ENCODE measurements around the gene BUB1.
"Not testable (repeated sequence)": the region's sequence is repeated elsewhere in the genome, so short reads cannot be mapped to it uniquely, and the experiment has no call there.

BUB1 gene

DNA sequence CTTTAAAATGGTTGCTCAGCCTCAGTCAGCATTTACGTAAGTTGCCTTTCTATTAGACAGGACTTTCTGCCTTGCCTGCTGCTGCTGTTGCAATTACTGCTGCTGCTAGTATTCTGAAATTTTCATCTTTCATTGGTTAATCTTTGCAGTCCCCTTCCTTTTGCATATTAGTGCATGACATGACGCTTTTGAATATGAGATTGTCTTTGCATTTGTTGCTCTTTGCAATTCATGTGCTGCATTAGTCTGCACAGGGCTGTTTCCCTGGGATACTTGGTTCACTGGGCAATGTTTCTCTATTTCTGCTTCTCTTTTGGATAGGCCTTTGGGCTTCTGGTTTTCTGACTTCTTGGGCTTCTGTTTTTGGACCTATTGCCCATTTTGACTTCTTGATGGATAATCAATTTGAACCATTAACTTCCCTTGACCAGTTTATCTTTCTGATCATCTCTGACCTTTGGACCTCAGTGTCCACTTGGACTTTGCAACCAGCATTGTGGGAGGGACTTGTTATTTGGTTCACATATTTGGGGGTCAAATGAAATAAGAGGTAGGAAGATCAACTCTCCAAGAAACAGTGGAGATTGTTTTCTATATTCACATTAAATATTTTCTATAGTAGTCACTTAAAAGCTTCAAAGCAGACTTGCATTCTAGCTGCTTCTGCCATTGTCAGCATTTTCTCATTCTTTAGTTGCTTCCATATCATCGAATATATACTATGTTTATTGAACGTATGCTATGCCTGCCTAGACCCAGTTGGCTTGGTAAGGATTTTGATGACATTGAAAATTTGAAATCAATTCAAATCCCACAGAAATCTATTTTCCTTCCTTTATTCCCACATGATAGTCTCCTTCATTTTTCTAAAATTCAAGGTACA is 12.5 kb upstream of the BUB1 start:
- DNase-seq = no peak

- no peak for DNase-seq
Observed at GRCh38 chr2:110688594-110689091, 10.8 kb upstream of the BUB1 start.

DNA sequence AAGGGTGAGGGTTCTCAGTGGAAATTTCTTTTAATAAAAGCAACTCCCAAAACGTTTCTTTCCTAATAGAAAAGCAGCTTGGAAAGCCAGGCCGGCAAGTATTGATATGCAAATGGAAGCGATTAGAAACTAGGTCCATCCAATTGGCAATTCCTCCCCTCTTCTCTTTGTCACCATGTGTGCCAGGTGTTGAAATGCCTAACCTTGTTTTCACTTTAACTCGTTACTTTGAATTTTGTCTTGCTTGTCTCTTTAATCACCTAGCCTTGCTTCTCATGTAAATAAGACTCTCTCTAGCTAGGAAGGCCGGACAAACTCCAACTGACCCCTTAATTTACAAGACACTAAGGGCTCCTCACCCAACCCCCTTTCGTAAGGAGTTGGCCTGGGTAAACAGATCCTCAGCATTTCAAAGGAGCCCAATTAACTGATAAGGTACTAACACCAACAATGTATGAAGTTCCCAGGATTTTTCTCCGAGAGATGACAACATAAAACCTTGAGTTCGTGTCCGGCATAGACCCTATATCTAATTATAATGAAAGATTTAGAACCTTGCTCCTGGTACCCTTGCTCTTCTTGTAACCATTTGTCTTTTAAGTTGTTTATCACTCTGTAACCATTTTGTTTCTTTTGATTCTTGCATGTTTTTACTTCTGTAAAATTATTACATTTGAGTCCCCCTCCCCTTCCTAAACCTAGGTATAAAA is 10.1 kb upstream of the BUB1 start:
- DNase-seq = not testable (repeated sequence)

- DNase-seq = no peak
Observed at GRCh38 chr2:110682872-110683271, 5.0 kb upstream of the BUB1 start.

DNA sequence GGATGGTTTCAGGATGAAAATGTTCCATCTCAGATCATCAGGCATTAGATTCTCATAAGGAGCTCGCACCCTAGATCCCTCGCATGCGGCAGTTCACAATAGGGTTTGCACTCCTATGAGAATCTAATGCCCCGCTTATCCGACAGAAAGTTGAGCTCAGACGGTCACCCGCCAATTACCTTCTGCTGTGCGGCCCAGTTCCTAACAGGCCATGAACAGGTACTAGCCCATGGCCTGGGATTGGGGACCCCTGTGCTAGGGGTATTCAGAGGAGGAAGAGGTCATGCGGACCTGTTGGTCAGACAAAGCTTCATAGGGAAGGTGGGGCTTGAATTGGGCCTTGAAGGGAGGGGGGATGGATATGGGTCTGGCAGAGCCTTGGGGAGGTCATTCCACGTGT is 4.4 kb upstream of the BUB1 start:
- no peak for DNase-seq

- DNase-seq = no peak
Observed at GRCh38 chr2:110680709-110681108, 2.8 kb upstream of the BUB1 start.

- DNase-seq = no peak
Observed at GRCh38 chr2:110679865-110680264, 2.0 kb upstream of the BUB1 start.

- no peak for DNase-seq
Observed at GRCh38 chr2:110679337-110679707, 1.5 kb upstream of the BUB1 start.

DNA sequence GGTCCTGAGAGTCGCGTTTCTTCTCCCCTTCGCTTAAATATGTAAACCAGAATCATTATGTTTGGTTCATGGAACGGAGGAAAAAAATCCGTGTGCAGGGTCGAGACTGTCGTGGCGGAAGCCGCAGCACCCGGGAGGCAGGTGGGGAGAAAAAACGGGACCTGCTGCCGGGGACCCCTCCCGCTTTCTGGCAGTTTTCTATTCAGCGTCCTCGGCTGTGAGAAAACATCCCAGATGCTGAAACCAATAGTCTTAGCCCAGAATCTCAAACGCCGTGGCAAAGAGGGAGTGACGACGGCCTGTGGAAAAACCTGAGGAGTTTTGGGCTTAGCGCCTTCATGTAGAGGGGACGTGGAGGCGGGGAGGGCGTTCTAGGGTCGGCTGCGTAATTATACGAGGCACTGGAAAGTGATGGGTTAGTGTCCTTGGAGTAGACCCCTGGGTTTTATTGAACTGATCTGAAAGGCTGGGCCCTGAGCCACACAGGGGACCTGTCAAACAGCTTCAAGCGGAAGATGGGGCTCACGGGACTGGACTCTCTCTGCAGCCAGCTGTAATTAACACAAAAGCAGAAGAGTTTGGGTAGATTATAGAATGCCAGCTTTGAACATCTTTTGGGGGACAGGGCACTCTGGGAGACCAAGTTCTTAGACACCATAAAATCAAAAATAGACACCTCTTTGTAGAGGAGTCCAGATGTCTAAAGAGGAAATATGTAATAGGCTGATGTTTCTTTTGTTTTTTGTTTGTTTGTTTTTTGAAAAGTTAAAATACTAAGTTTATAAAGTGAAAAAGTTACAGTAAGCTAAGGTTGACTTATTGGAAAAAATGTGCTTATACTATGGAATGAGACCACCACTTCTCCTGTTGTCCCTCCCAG is 834 bp upstream of the BUB1 start:
- no peak for DNase-seq

GRCh38 chr2:110677080-110677479 is 783 bp downstream of the BUB1 start:
- DNase-seq = no peak

DNA sequence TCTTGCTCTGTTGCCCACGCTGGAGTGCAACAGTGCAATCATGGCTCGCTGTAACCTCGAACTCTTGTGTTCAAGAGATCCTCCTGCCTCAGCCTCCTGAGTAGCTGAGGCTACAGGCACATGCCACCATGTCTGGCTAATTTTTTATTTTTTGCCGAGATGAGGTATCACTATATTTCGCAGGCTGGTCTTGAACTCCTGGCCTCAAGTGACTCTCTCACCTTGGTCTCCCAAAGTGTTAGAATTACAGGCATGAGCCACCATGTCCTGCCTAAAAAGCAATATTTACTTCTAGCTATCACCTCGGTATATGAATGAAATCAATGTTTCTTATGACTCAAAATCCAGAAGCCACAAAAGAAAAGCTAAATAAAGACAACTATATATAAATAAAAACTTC is 2.2 kb downstream of the BUB1 start:
- DNase-seq = no peak

DNA sequence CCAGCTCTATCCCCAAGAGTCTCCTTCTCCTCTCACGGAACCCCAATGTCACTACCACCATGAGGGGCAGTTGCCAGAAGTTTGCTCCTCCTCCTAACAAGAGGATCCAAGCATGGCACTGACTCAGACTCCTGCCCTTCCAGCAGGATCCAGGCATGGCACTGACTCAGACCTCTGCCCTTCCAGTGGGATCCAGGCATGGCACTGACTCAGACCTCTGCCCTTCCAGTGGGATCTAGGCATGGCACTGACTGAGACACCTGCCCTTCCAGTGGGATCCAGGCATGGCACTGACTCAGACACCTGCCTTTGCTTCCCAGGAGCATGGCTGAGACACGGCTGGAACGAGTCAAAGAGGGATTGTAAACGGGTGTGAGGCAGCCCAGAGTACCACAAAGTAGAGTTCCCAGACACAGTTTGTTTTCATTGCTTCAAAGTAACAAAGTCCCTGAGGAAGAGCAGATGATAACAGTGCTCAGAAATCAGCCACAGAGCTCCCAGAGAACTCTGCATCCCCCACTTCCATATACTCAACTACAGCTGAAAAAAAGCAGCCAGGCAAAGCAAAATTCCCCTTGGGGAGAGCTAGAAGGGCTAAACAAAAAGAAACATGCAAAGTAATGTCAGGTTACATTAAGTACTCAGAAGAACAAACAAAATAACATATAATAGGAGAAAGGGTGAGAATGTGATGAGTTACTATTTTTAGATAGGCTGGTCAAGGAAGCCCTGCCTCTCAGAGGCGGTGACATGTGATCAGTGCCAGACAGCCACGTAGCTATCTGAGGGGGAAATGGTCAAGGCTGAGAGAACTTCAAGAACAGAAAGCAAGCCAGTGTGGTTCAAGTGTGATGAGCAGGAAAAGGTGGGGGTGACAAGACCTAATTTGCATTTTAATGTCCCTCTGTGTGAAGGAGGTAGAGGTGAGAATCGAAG is 3.0 kb downstream of the BUB1 start:
- DNase-seq = no peak

GRCh38 chr2:110673201-110673600 is 4.7 kb downstream of the BUB1 start:
- no peak for DNase-seq

GRCh38 chr2:110670826-110671225 is 7.0 kb downstream of the BUB1 start:
- no peak for DNase-seq

- DNase-seq = no peak
Observed at GRCh38 chr2:110669079-110669478, 8.8 kb downstream of the BUB1 start.

- no peak for DNase-seq
Observed at GRCh38 chr2:110667071-110667470, 10.8 kb downstream of the BUB1 start.

DNA sequence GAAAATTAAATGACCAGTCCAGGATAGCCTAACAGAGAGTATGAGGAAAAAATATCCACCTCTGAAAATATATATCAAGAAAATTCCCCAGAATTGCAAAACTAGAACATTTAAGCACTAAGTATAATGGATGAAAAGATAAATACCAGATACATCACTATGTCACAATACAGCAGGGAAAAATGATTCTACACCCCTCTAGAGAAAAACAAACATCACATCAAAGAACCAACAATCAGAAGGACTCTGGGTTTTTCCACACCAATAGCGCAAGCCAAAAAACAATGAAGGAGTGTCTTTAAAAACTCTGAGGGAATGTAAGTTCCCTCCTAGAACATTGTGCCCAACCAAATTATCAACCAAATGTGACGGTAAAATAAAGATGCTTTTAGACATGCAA is 13.7 kb downstream of the BUB1 start:
- no peak for DNase-seq

GRCh38 chr2:110662560-110662959 is 15.3 kb downstream of the BUB1 start:
- no peak for DNase-seq

DNA sequence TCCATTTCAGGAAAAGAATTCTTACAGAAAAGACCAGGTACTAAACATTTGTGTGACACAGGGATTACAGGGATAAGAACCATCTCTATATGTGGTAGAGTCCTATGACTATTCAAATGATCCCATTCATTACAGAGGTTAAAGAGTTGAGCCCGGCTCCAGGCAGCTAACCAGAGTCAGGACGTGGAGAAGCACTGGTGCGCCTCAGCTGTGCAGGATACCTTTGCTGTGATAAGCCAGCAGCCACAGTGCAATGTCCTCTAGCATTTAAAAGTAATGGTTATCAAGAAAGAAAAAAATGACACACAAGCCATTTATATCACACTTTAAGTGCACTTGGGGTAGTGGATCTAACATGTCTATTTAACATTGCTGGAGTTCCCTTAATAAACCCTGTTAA is 17.3 kb downstream of the BUB1 start:
- no peak for DNase-seq

GRCh38 chr2:110659248-110659647 is 18.6 kb downstream of the BUB1 start:
- DNase-seq = no peak

- DNase-seq = no peak
Observed at GRCh38 chr2:110657724-110658305, 20.0 kb downstream of the BUB1 start.

GRCh38 chr2:110655701-110656100 is 22.2 kb downstream of the BUB1 start:
- no peak for DNase-seq

Data from NCI-H1694 (cell line).